CD4-positive, CD25-positive, alpha-beta regulatory T cell (primary cell): Measurements from ENCODE around the gene PEG3. TPM values are rescaled to one million over a fixed set of nuclear protein-coding genes. Genes with fewer than 3 reads are reported as not detected.

Source experiments
- ATAC-seq, 2 donors: fragments of 150-1000 bp; cut with Tn5 transposase; one replicate each; pipeline ENCODE4 v1.10.0; 2021; ENCODE audit warnings: low read depth in 2 of 2, moderate number of reproducible peaks in 2 of 2, moderate library complexity in 1 of 2
- DNase-seq, 3 donors: peaks; one replicate each; pipeline versions ENCODE4 v3.0.0 to v3.0.0-alpha.2; 2012 to 2022; ENCODE audit warnings: mixed read lengths in 1 of 3
- H3K27ac ChIP-seq: one replicate; pipeline ENCODE4 v1.7.0; 2013; ENCODE audit warnings: mild to moderate bottlenecking, low read length; ENCODE audit not compliant: insufficient read depth, poor library complexity, severe bottlenecking
- H3K27me3 ChIP-seq: one replicate; pipeline ENCODE4 v1.7.0; 2013; ENCODE audit warnings: low read length; ENCODE audit not compliant: control insufficient read depth, insufficient read depth
- H3K36me3 ChIP-seq: one replicate; pipeline ENCODE4 v1.7.0; 2013; ENCODE audit warnings: mild to moderate bottlenecking, low read length, moderate library complexity; ENCODE audit not compliant: control insufficient read depth, insufficient read depth
- H3K4me1 ChIP-seq: 2 replicates; pipeline ENCODE4 v1.7.0; 2013; ENCODE audit warnings: mild to moderate bottlenecking, low read length; ENCODE audit not compliant: insufficient read depth, control insufficient read depth, poor library complexity, severe bottlenecking
- H3K4me3 ChIP-seq: one replicate; pipeline ENCODE4 v1.7.0; 2013; ENCODE audit warnings: low read depth, mild to moderate bottlenecking, low read length, moderate library complexity
- H3K9me3 ChIP-seq, 2 experiments: 1 replicate in 1 of 2; 2 replicates in 1 of 2; pipeline ENCODE4 v1.7.0; 2013; ENCODE audit warnings: low read length in 2 of 2, mild to moderate bottlenecking in 1 of 2, moderate library complexity in 1 of 2; ENCODE audit not compliant: control insufficient read depth in 2 of 2
- H3K27ac Mint-ChIP-seq, 3 donors: one replicate each; pipeline ENCODE4 v1.8.0; 2020 to 2022; ENCODE audit warnings: mild to moderate bottlenecking in 3 of 3, mixed read lengths in 3 of 3, moderate library complexity in 2 of 3
- H3K27me3 Mint-ChIP-seq: one replicate; pipeline ENCODE4 v1.8.0; 2022; ENCODE audit warnings: mild to moderate bottlenecking, mixed read lengths
- H3K36me3 Mint-ChIP-seq: one replicate; pipeline ENCODE4 v1.8.0; 2020; ENCODE audit warnings: mixed read lengths
- H3K4me1 Mint-ChIP-seq, 4 donors: one replicate each; pipeline ENCODE4 v1.8.0; 2020 to 2022; ENCODE audit warnings: mixed read lengths in 4 of 4, mild to moderate bottlenecking in 1 of 4
- H3K4me3 Mint-ChIP-seq, 4 donors: one replicate each; pipeline ENCODE4 v1.8.0; 2020 to 2022; ENCODE audit warnings: mild to moderate bottlenecking in 4 of 4, mixed read lengths in 4 of 4, moderate library complexity in 3 of 4
- H3K9me3 Mint-ChIP-seq, 7 donors: one replicate each; pipeline ENCODE4 v1.8.0; 2020 to 2022; ENCODE audit warnings: mixed read lengths in 7 of 7, mild to moderate bottlenecking in 3 of 7, moderate library complexity in 2 of 7
- polyA plus RNA-seq, 4 donors: library from polyadenylated mRNA; unstranded; fragments of 300-500 nt; fragmentation: Illumina TruSeq; gene quantifications; one replicate each; pipeline ENCODE4 v1.2.3, GENCODE V29; 2021
- total RNA-seq: library from RNA; stranded (reverse); gene quantifications from one replicate; pipeline ENCODE4 v1.2.3, GENCODE V29; 2022

The PEG3 gene
- total and polyA plus RNA-seq, 5 donors from 2014 or later, result 0.17 to 0.34 TPM; not detected in 3

DNA sequence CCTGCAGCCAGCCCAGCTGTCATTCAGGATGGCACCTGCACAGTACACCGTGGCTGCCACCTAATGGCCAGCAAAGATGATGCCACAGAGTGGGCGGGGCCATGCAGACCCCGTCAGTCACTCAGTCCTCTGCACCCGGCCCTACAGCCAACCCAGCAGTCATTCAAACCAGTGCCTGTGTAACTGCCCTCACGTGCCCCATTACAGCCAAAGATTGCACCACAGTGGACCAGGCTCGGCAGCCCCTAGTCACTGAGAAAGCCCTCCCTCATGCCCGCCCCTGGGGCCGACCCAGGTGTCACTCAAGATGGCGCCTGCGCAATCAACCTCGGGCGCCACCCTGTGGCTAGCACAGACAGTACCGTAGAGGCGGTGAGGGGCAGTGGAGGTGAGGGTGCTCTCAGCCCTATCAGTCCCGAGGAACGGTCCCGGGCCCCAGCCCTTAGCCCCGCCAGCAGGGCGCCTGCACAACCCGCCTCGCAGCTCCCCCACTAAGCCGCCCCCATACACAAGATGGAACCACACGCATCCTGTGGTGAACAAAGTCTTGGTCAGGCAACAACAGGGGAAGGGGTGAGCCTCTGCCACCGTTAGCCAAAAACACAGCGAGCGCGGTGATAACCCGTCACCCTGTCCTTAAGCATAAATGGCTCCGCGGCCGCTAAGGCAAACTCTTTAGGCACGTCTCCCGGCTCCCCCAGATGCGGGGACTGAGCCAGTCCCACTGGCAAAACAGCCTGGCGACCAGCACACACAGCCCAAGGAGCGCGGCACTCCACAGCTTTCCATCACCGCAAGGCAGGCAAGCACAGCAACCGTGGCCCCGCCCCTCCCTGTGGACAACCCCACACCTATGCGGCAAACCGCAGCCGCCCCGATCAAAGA, 2.3 kb downstream of the PEG3 start:
- peak overlapping the region in 1 of 4 donors; percentile 57 for H3K4me3 Mint-ChIP-seq

DNA sequence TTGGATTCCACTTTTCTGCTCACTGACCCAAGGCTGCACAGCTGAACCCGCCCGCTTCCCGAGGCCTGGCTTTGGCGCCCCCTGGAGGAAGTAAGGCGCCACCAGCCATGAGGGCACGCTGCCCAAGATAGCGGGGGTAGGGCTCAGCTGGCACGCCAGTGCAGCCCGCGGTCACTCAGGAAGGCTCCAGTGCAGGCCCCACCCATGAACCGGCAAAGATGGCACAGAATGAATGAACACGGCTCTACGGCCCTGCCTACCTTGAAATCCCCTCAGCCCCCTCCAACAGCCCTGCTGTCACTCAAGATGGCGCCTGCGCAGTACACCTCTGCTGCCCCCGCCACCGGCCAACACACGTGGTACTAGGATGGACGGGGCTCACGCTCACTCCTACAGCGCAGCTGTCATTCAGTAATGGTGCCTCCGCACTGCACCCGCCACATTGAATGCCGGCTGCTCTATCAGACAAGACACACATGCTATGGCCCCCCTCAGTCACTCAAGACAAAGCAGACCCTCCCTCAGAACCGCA, 3.0 kb downstream of the PEG3 start:
- ATAC-seq (no peak), DNase-seq (no peak)
- Mint-ChIP-seq H3K9me3 (peaks cover 7 to 58% (median 29%) of the 10 kb centered on the region in 7 donors), H3K36me3 (peaks cover 8% of the 10 kb centered on the region), H3K27me3 (no peaks in the 10 kb centered on the region), H3K4me3 (peak overlapping the region in 1 of 4 donors; percentile 57), H3K27ac (no peak overlapping the region), H3K4me1 (no peaks in the 10 kb centered on the region)
- no peak overlapping the region for H3K4me3 ChIP-seq
- H3K36me3 ChIP-seq, result no peaks in the 10 kb centered on the region
- no peaks in the 10 kb centered on the region for H3K4me1 ChIP-seq
- peaks cover 15 to 75% of the 10 kb centered on the region in 2 experiments for H3K9me3 ChIP-seq
- H3K27ac ChIP-seq, result no peak overlapping the region
- H3K27me3 ChIP-seq, result no peaks in the 10 kb centered on the region

More for the DNA sequence above, 2.3 kb downstream of the PEG3 start:
- Histone ChIP-seq H3K27me3 (no peaks in the 10 kb centered on the region), H3K9me3 (peaks cover 18 to 72% of the 10 kb centered on the region in 2 experiments), H3K4me3 (no peak overlapping the region), H3K36me3 (no peaks in the 10 kb centered on the region), H3K4me1 (no peaks in the 10 kb centered on the region), H3K27ac (no peak overlapping the region)
- Mint-ChIP-seq H3K36me3 (peaks cover 8% of the 10 kb centered on the region), H3K27me3 (no peaks in the 10 kb centered on the region), H3K9me3 (peaks cover 7 to 55% (median 29%) of the 10 kb centered on the region in 7 donors), H3K27ac (no peak overlapping the region), H3K4me1 (no peaks in the 10 kb centered on the region)
- DNase-seq, result no peak
- ATAC-seq, result peak in 1 of 2 donors; percentile 9

DNA sequence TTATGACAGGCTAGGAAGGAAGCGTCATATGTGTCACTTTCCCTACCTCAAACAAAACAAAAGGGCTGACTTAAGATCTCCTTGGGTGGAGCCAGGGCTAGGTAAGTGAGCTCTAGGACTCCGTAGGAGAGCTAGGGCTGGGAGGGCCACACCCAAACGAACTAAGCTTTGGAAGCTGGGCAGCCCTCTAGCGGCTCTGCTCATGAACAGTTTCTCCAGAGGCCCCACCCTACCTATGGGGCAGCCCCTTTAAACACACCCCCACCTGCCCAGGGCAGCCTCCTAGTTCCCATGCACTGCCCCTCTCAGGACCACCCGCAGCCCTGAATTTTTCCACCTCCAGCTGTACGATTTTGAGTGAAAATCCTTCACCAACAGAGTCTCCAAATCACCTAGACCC, 3.5 kb downstream of the PEG3 start:
- Histone ChIP-seq H3K4me1 (no peaks in the 10 kb centered on the region), H3K36me3 (no peaks in the 10 kb centered on the region), H3K27me3 (no peaks in the 10 kb centered on the region), H3K9me3 (peaks cover 17 to 75% of the 10 kb centered on the region in 2 experiments), H3K27ac (no peak overlapping the region), H3K4me3 (no peak overlapping the region)
- Mint-ChIP-seq H3K36me3 (peaks cover 8% of the 10 kb centered on the region), H3K4me3 (no peak overlapping the region), H3K9me3 (peaks cover 7 to 59% (median 31%) of the 10 kb centered on the region in 7 donors), H3K27ac (no peak overlapping the region), H3K27me3 (no peaks in the 10 kb centered on the region), H3K4me1 (no peaks in the 10 kb centered on the region)
- DNase-seq (no peak), ATAC-seq (no peak)

DNA sequence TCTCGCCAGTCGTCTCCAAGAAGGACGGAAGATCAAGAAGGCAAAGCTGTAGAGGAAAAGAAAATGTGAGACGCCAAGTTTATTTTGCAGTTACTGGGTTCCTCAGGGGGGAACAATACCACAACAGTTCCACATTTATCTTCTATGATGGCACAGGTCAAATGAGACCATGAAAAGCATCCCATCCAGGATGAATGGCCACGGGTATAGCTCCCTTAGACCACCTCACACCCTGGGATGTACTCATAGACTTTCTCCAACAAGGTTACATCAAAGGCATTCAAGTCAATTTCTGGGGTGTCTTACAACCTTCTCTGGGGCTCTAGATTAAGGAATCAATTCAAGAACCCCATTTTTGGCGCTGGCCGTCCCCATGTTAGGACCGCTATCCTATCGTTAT, 4.5 kb downstream of the PEG3 start:
- Histone ChIP-seq H3K4me3 (no peak overlapping the region), H3K27ac (no peak overlapping the region), H3K9me3 (peaks cover 18 to 75% of the 10 kb centered on the region in 2 experiments), H3K4me1 (no peaks in the 10 kb centered on the region), H3K27me3 (no peaks in the 10 kb centered on the region), H3K36me3 (no peaks in the 10 kb centered on the region)
- Mint-ChIP-seq H3K4me3 (no peak overlapping the region), H3K36me3 (peaks cover 8% of the 10 kb centered on the region), H3K27ac (peak overlapping the region in 1 of 3 donors; percentile 38), H3K9me3 (peaks cover 7 to 53% (median 29%) of the 10 kb centered on the region in 7 donors), H3K27me3 (no peaks in the 10 kb centered on the region), H3K4me1 (no peaks in the 10 kb centered on the region)
- ATAC-seq (no peak), DNase-seq (no peak)

DNA sequence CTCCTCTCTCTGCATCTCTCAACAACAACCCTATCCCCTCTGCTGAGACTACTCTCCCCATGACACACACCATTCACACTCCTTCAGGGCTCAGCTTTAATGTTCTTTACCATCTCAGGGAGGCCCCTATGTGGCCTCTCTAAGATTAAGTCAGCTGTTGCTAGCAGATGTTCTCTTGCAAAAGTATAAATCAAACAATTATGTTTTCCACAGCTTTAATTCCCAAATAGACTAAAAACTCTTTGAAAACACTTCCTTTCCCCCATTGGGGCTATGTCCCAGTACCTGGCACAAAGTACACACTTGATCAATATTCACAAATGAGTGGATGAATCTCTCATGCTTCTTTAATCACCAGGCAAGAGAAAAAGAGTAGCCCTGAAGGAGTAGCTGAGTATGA, 5.1 kb downstream of the PEG3 start:
- no peaks in the 10 kb centered on the region for H3K4me1 Mint-ChIP-seq
- ATAC-seq (no peak), DNase-seq (no peak)
- Histone ChIP-seq H3K27me3 (no peaks in the 10 kb centered on the region), H3K36me3 (no peaks in the 10 kb centered on the region), H3K4me1 (no peaks in the 10 kb centered on the region), H3K9me3 (peaks cover 18 to 69% of the 10 kb centered on the region in 2 experiments), H3K27ac (no peak overlapping the region), H3K4me3 (no peak overlapping the region)
- peaks cover 8% of the 10 kb centered on the region for H3K36me3 Mint-ChIP-seq
- H3K27me3 Mint-ChIP-seq, result no peaks in the 10 kb centered on the region
- H3K9me3 Mint-ChIP-seq, result peaks cover 7 to 51% (median 26%) of the 10 kb centered on the region in 7 donors
- H3K27ac Mint-ChIP-seq, result peak overlapping the region in 1 of 3 donors; percentile 38
- no peak overlapping the region for H3K4me3 Mint-ChIP-seq

DNA sequence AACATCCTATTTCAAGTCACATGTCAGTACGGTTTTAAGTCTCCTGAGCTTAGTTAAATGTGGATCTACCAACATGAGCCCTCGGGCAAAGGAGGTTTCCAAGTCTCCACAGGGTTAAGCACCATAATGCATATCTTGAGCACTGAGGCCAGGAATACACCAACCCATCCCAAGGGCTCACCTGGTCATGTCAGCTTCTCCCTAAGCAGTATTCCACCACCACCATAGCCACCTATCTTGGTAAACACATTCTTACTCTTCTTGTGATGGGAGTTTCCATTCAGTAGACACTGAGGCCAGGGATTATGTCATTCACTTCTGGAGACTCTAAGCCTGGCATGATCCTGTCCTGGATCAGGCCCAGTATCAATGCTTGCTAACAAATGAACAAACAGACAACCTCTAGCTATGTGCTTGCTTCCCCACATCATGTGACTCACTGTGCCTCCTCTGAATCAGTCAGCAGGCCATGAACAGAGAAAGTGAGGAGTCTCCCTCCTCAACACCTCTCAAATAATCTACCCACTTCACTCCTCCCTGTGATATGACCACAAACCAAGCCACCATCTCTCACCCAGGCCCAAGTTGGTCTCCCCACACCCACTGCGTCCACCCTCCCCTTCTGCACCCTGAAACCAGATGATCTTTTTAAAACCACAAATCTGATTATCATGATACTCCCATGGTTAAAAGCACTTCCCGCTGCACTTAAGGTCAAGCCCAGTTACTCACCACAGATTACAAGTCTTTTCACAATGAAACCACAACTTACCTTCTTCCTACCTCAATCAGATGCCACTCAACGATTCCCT, 5.8 kb downstream of the PEG3 start:
- ATAC-seq (no peak), DNase-seq (no peak)
- H3K27ac ChIP-seq, result no peak overlapping the region
- no peak overlapping the region for H3K4me3 ChIP-seq
- peaks cover 7 to 51% (median 26%) of the 10 kb centered on the region in 7 donors for H3K9me3 Mint-ChIP-seq
- H3K27me3 ChIP-seq, result no peaks in the 10 kb centered on the region
- peaks cover 18 to 64% of the 10 kb centered on the region in 2 experiments for H3K9me3 ChIP-seq
- peaks cover 8% of the 10 kb centered on the region for H3K36me3 Mint-ChIP-seq
- H3K4me3 Mint-ChIP-seq, result peak overlapping the region in 1 of 4 donors; percentile 37
- no peaks in the 10 kb centered on the region for H3K36me3 ChIP-seq
- no peaks in the 10 kb centered on the region for H3K4me1 Mint-ChIP-seq
- H3K27ac Mint-ChIP-seq, result no peak overlapping the region
- H3K27me3 Mint-ChIP-seq, result no peaks in the 10 kb centered on the region
- no peaks in the 10 kb centered on the region for H3K4me1 ChIP-seq

DNA sequence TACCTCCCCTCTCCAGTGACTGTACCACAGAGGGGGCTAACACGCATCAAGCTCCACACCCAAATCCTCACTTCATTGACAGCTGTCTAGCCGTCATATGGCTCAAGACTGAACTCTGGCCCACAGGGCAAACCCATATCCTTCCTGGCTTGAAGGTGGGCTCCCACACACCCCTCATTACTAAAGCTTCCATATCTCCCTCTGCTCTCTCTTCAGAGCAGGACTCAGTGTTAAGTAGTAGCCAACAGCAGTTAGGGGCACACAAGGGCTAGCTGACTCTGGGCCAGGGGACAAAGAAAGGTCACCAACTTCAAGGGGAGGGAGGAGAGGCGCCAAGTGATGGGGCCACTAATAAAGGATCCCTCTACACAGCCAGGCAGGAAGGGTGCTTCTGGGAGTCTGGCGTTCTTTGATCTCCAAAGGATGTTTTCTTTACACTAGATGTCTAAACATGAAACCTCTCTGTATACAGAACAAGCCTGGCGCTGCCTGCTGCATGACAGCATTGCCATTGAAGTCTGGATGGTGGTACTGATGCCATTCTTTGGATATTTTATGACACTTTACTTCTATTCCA, 8.1 kb downstream of the PEG3 start:
- Histone ChIP-seq H3K27ac (no peak overlapping the region), H3K27me3 (no peaks in the 10 kb centered on the region), H3K9me3 (peaks cover 20 to 47% of the 10 kb centered on the region in 2 experiments), H3K36me3 (no peaks in the 10 kb centered on the region), H3K4me3 (no peak overlapping the region), H3K4me1 (no peaks in the 10 kb centered on the region)
- no peaks in the 10 kb centered on the region for H3K27me3 Mint-ChIP-seq
- H3K27ac Mint-ChIP-seq, result no peak overlapping the region
- no peak for DNase-seq
- H3K36me3 Mint-ChIP-seq, result peaks cover 4% of the 10 kb centered on the region
- H3K4me3 Mint-ChIP-seq, result no peak overlapping the region
- peaks cover 7 to 42% (median 25%) of the 10 kb centered on the region in 7 donors for H3K9me3 Mint-ChIP-seq
- H3K4me1 Mint-ChIP-seq, result no peaks in the 10 kb centered on the region
- no peak for ATAC-seq
